NCI-H1105 (cell line): Measurements from ENCODE around the gene MARCHF5.

Source experiments
- DNase-seq: peaks from one replicate; lab custom pipeline; 2025; lab: John Stamatoyannopoulos, UW

The MARCHF5 gene, protein sequence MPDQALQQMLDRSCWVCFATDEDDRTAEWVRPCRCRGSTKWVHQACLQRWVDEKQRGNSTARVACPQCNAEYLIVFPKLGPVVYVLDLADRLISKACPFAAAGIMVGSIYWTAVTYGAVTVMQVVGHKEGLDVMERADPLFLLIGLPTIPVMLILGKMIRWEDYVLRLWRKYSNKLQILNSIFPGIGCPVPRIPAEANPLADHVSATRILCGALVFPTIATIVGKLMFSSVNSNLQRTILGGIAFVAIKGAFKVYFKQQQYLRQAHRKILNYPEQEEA

DNA sequence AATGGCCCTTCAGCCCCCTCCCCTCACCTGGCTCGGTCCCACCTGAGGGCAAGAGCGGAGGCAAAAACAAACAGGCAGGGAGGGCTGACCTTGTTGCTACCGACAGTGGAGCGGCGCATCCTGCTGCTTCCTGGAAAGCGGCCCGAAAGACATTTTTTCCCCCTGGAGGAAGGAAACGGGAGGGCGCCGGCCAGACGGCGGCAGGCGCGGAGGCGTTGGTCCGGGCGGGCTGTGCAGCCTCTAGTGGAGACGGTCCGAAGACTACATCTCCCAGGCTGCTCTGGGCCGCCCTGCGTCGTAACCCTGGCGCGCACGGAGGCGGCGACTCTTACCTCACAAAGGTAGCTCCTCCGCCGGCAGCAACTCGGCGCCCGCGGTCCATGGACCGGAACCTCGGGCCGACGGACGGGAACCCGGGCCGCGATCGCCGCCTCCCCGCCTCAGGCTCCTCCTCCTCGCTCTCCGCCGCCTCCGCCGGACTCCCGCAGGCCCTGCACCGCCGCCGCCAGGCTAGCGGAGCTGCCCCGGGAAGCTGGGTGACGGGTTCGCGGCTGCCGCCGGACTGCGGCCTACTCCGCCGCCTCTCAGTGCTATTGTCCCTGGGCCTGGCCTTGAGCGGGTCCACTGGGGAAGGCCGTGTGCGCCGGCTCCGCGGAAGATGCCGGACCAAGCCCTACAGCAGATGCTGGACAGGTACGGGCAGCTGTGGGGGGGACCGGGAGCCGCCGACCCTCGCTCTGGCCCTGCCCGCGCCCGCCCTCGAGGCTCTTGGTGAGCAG, at the start of gene MARCHF5, which contains the start of gene CPEB3:
Gene MARCHF5, plus strand, starts transcription at position 331 of the 779 bp plus-strand sequence. Its CDS starts 328 bp downstream, at position 659.
Gene CPEB3, minus strand, starts transcription at position 242 of the 779 bp plus-strand sequence. CDS start 50,728 bp downstream, outside the sequence.
- peak; percentile 77 for DNase-seq

DNA sequence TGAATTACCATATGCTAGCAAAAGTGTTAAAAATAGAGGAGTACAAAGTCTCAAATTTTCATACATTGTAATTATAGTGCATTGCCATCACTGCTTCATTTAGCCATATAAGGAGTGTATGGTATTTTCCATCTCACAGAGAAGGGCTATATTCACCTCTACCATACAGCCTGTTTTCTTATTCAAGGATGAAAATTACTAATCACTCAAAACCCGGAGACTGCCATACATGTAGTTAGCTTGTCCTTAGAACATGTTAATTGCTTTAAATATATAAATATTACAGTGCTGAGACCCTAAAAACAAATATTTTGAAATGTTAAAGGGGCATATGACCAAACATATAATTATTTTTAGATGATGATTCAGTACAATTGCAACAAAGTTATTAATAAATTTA, 49.5 kb upstream of the MARCHF5 start:
- no peak for DNase-seq

DNA sequence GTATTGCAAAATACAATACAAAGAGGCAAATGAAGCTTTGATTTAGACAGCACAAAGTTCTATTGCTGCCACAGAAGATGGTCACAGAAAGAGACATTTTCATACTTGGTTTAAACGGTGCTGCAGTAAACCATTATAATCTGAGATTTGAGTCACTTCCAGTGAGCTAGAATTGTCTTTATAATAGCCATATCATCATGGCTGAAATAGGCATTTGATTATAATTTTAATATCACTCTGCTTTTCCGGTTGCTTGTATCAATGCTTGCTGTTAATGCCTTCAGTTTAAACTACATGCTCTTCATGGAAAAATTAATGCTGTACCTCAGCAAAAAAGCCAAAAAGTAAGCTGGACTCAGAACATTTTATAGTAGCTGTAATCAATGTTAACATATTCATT, 48.6 kb upstream of the MARCHF5 start:
- DNase-seq: no peak

DNA sequence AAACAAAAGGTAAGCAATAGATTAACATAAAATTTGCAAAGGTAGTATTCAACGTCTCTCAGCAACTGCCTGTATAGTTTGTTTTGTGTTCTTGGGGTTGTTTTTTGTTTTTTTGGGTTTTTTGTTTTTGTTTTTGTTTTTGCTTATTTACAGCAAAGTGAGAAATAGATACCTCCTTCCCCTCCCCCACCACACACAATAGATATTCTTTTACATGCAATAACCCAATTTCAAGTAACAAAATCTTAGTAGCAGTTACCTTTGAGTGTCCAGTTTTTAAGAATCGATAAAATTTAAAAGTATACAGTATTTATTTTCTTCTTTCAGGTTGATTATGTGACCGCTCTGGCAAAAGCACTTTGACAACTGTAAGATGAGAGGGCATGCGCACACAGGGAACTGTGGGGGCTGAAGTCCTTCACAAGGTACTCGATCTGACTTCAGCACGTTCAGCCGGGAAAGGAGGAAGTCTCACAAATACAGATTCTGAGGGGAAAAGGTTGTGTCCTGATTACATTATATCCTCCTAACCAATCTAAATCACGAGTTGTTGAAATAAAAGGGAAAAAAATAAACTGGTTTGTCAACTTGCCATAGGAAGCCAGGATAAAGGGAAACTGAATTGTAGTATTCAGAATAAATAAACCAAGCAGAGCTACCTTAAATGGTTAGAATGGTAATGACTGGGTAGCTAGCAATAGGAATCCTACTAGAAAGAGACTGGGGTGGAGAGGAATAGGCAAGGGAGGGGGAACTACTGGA, 47.9 kb upstream of the MARCHF5 start:
- DNase-seq: peak; percentile 45

DNA sequence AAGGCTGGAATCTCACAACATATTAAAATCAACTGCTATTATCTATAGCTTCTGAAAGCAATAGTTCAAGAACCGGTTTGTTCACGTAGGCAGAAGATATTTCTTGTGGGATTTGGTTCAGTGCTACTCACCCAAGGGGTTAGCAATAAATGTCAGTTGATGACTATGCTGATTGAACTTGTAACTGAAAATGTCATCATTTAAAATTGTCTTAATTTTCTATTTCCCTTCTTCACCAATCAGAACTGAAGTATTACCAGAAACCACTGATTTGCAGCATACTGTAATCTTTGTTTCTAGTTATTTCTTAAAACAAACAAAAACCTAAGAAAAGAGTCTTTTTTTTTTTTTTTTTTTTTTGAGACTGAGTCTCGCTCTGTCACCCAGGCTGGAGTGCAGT, 46.2 kb upstream of the MARCHF5 start:
- DNase-seq: no peak

DNA sequence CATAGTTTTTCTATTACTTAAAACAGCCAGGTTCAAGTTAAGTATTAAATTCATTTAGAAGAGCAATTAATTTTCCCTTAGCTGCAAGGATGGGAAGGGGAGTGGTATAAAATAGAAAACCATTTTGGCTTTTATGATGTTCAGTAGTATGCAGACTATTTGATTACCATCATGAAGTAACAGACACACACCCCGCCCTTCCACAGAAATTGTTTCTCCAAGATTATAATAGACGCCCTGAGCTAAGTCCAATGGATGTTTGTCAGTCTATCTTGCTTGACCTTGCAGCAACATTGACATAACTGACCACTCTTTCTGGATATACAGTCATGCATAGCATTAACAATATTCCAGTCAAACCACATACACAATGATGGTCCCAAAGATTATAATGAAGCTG, 42.4 kb upstream of the MARCHF5 start:
- no peak for DNase-seq

DNA sequence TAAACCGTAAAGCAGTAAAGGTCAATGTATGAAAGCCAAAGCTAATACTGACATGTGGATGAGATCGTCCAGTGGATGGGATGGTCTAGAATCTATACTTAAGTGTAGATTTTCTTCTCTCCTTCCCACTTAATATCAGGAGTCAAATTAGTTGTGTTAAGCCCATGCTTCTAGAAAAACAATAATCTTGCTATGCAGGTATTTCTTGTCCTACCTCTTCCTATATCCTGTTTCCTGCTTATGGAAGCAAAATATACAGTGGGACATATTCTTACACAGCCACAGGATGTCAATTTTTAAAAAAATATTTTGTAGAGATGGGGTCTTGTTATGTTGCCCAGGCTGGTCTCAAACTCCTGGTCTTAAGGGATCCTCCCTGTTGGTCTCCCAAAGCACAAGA, 27.6 kb upstream of the MARCHF5 start:
- no peak for DNase-seq

DNA sequence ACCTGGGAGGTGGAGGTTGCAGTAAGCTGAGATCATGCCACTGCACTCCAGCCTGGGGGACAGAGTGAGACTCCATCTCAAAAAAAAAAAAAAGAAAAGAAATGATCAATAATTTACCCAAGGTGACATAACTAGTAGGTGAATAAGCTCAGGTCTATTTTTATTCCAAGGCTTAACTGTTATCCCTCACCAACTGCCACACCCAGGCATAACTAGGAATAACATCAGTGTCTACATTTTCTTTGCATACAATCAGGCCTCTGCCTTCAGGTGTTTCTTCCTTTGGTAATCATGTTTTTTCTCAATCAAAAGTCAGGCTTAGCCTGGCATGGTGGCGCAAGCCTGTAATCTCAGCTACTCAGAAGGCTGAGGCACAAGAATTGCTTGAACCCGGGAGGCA, 26.7 kb upstream of the MARCHF5 start:
- no peak for DNase-seq

DNA sequence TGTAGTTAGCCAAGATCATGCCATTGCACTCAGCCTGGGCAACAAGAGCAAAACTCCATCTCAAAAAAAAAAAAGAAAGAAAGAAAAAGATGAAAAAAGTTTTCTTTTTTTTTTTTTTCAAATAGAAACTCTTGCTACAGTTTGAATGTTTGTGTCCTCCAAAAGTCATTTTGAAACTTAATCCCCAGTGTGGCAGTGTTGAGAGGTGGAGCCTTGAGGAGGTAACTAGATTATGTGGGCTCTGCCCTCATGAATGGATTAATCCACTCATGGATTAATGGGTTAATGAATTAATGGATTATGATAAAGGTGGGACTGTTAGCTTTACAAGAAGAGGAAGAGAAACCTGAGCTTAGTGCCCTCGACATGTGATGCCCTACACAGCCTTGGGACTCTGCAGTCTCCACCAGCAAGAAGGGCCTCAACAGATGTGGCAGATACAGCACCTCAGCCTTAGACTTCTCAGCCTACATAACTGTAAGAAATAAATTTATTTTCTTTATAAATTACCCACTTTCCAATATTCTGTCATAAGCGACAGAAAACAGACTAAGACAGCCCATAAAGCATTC, 25.2 kb upstream of the MARCHF5 start:
- no peak for DNase-seq

DNA sequence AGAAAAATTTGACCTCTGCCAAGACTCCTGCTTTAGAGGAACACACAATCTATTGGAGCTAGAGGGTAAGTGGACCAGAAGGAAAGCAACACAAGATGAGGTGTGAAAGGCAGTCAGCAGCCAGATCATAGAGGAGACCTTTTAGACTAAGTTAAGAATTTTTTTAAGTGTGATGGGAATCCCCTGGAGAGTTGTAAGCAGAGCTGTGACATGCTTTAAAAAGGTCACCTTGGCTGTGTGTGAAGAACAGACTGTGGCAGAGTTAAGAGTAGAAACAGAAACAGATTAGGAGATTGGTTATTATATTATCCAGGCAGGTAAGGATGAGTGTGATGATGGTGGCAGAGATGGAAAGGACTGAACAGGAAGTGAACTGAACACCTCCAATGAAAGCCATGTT, 23.6 kb upstream of the MARCHF5 start:
- no peak for DNase-seq

DNA sequence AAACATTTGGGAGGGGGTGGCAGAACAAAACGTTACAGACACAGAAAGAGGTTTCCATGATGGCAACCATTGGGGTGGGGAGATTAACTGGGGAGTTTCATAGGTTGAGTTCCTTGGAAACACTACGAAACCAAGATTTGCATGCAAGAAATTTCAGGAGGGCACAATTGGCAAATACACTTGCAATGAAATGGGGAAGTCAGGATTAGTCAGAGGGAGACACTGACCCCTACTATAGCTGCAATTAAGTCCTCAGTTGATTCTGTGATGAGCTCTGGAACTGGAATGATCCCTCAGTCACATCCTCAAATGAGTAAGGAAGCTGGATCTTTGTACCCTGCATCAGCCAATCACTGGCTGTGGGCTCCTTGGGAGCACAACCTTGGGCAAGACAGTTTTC, 22.2 kb upstream of the MARCHF5 start:
- no peak for DNase-seq

DNA sequence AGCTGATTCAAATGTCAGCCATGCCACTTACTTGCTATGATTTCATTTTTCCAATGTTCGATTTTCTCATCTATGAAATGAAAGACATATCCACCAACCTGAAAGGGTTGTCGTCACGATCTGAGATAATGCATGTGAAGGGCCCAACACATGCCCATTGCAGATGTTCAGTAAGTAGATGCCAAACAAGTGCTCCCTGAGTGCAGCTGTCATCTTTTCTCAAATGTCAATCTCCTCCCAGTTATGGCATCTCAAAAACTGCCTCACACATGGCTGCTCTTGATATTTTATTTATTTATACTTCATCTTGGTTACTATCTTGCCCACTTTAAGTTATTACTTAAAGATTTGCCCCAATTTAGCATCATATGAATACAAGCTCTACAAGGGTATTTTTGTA, 16.9 kb upstream of the MARCHF5 start:
- no peak for DNase-seq

DNA sequence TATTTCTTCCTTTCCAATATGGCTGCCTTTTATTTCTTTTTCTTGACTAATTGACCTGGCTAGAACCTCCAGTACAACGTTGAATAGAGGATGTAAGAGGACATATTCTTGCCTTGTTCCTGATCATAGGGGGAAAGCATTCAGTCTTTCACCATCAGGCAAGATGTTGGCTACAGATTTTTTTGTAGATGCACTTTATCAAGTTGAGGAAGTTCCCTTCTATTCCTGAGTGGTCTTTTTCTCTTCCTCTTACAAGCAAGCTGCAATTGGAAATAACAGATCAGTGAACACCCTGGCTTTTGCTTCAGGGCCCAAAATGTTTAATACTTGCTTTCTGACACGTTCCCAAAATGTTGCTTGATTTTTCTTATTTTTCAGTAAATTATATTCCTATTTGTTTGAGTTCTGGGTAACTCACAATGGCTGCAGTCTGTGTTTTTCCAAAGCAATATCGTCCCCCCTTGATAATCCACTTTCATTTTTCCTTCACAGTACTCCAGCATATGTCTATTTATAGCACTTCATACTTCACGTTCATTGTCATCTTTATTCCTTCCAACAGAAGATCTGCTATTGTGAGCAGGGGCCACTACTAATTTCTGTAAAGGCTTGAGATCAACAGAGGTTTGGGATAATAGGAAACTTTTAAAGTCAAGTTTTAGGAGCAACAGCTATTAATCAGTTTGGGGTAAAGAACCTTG, 11.8 kb upstream of the MARCHF5 start:
- DNase-seq: no peak

DNA sequence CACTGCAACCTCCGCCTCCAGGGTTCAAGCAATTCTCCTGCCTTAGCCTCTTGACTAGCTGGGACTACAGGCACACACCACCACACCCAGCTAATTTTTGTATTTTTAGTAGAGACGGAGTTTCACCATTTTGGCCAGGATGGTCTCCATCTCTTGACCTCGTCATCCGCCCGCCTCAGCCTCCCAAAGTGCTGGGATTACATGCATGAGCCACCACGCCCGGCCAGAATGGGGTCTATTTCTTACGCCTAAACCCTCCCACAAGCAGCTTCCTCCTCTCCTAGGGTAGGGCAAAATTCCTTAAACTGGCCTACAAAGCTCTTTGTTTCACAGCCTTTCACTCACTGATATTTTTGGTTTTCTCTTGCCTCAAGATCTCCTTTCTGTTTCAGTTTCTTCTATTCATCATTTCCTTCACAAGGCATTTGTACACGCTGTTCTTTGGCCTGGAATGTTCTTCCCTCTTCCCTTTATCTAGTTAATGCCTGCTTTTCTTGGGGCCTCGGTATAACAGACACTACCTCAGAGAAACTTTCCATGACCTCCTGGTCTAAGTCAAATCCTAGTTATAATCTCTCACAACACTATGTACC, 6.8 kb upstream of the MARCHF5 start:
- no peak for DNase-seq

DNA sequence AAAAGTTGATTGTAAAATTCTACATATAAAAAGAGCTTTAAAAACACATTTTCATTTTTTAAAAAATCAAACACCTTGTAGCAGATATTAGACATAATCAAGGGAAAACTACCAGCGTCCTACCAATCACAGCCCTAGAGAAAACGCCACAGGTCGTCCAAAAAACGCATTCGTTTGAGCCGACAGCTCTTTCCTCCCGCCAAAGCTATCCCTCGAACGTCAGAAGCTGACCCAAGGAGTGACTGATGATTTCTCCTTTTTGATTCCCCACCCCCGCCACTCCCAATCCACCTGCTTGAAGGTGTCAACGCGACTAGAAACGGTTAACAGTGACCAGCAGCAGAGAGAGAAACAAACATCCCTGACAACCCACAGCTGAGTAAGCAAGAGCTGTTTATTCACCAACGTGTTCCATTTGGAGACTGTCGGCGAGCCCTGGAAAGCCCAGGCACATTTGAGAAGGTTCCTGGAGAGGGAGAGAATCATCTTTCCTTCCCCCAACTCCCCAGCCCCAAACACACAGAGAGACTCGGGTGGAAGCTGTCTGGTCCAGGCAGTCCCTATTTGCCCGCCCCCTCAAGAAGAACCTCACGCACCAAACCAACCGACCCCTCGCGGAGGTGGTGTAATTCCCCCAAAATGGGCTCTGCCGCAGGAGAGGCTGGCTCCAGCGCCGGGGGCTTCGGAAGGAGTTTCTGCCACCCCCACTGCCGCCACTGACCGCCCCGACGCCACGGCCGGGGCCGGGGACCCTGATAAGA, 711 bp upstream of the MARCHF5 start:
- DNase-seq: peak; percentile 16

DNA sequence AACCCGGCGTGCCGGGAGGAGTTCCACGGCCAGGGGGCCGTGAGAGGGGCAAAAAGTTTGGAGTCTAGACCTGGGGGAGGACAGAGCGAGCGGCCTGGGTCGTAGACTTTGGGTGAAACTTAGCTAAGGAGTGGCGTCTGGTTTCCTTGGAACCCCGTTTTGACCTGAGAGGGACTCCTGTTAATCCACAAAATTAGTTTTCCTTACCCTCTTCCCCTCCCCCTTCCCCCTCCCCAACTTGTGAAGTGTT, 574 bp downstream of the MARCHF5 start:
- DNase-seq: no peak

DNA sequence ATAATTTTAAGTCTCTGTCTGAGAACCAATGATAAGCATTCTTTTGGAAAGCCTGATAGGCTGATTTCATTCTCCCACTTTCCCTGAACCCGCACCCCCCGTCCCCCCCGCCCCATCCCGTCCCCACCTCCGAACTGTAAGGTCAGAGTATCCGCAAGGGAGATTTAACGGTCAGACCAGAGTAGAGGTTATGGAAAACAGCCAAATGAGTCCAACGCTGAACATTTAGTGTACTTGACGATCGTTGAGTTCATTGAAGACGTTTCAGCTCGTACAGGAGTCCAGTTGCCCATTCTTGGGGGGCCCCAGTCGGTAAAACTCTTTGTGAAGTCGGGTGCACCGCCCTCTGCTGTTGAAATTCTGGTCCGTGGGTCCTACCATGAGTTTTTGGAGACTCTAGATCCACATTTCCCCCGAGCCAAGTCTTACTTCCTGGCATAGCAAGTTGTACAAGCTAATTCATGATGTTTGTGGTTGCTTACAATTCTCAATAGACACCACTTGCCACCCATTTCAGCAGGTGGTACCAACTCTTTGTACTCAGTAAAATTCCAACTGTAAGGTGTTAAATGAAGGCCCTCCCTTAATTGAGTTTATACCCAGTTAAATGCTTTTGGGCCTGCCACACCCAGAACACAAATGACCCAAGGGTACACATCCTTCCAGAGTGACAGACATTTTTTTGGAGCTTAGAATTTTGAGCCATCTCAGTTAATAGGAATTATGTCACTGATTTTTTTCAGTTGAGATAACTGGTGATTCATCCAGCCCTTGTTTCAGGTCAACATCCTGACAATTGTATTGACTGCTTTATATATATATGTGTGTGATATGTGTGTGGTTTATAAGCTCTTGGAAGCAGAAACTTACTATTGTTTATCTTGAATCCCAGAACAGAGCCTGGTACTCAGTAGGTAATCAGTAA, 1.2 kb downstream of the MARCHF5 start:
- DNase-seq: peak; percentile 20

DNA sequence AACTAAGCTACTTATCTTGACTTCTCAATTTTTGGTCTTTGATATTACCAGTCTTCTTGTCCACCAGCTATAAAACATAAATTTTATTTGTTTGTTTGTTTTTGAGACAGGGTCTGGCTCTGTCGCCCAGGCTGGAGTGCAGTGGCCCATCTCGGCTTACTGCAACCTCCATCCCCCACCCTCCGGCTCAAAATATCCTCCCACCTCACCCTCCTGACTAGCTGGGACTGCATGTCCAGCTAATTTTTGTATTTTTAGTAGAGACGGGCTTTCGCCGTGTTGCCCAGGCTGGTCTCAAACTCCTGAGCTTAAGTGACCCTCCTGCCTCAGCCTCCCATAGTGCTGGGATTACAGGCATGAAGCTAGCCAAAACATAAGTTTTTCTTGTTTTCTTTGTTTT, 7.5 kb downstream of the MARCHF5 start:
- no peak for DNase-seq

DNA sequence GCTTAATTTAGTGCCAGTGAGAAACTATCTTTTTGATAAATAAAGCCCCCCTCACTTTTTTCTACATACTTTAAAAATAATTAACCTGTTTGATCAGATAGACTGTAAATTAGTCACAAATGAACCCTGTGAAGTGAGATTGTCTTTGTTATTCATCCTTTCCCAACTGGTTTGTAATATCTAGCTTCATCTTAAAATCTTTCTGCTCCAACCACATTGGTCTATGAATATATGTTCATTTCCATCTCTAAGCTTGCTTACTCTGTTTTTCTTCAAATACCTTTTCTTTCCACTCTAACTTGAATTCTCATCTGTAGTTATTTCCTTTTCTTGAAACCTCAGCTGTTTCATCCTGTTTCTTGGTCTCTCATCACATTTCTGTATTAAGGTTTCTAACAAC, 12.1 kb downstream of the MARCHF5 start:
- DNase-seq: no peak

DNA sequence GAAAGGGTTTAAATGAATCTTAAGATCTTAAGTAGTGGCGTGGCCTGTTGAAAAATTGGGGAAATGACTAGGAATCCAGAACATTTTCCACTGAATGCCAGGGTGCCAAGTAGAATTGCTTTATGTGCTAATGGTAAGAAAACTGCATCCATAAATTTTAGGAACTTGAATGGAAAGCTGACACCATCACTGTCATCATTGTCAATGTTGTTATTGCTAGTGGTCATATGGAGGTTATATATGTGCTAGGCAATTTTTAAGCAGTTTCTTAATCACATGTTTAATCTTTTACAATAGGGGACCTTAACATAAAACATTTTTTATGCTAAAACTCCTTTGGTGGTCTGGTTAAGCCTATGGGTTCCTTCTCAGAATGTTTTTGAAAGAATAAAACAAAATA, 13.1 kb downstream of the MARCHF5 start:
- no peak for DNase-seq
